Retinal pigment epithelial cell (primary cell): ENCODE measurements around the gene OVOL3.

Experiments used
- DNase-seq: peaks from one replicate; pipeline ENCODE4 v3.0.0-alpha.2; 2010; ENCODE audit warnings: low read depth
- H3K4me3 ChIP-seq: 2 replicates; pipeline ENCODE4 v1.5.1; 2011; ENCODE audit warnings: mild to moderate bottlenecking, low read length, control low read depth, moderate library complexity
- CTCF ChIP-seq: conservative IDR thresholded peaks from 2 replicates; pipeline ENCODE4 v1.5.1; 2011; ENCODE audit warnings: low read depth, low read length, control low read depth, inconsistent platforms

The OVOL3 gene

GRCh38 chr19:36079389-36079945 is 31.5 kb upstream of the OVOL3 start:
- no peak overlapping the region for H3K4me3 ChIP-seq
- TF ChIP-seq CTCF: no peak
- DNase-seq: no peak

DNA sequence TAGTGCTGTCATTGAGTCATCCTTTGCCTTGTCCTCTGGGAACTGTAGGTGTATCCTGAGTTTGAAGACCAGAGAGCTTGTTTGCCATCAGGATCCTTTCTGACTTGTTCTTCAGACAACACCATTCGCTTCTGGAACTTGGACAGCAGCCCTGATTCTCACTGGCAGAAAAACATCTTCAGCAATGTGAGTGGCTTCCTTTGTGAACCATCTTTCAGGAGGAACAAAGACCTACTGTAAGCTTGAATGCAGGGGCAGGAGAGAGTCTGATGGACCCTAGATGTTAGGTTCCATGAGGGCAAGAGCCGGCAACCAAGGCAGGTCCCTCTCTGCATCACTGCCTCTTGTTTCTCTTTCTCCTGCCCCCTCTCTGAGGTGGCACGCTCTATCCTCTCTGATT is 29.6 kb upstream of the OVOL3 start:
- H3K4me3 ChIP-seq: no peak overlapping the region
- TF ChIP-seq CTCF: no peak
- DNase-seq: no peak

- no peak for DNase-seq
- no peak for TF ChIP-seq CTCF
- no peak overlapping the region for H3K4me3 ChIP-seq
These were observed 29.0 kb upstream of the OVOL3 start for GRCh38 chr19:36081894-36082293.

- H3K4me3 ChIP-seq: no peak overlapping the region
- no peak for TF ChIP-seq CTCF
- no peak for DNase-seq
These were observed 28.0 kb upstream of the OVOL3 start for GRCh38 chr19:36082916-36083315.

- no peak for DNase-seq
- no peak for TF ChIP-seq CTCF
These were observed 26.5 kb upstream of the OVOL3 start for GRCh38 chr19:36084231-36085009.

DNA sequence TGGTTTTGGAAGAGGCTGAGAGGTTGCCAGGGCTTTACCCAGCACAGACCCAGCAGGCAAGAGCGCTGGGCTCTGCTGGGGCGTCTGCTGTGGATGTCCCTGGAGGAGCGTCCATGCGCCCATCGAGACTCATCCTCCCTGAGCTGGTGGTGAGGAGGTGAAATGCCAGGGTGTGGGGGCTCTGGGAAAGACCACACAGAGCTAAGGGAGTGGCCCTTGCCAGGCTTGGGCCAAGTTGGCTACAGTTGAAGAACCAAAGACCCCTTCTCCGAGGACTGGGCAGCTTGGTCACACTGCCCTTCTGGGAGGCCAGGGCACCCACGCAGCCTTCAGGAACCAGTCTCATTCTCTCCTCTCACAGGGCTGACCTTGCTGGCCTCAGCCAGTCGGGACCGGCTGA is 24.6 kb upstream of the OVOL3 start:
- no peak for TF ChIP-seq CTCF
- no peak overlapping the region for H3K4me3 ChIP-seq
- DNase-seq: no peak

More at GRCh38 chr19:36084231-36085009, 26.5 kb upstream of the OVOL3 start:
- H3K4me3 ChIP-seq: no peak overlapping the region

DNA sequence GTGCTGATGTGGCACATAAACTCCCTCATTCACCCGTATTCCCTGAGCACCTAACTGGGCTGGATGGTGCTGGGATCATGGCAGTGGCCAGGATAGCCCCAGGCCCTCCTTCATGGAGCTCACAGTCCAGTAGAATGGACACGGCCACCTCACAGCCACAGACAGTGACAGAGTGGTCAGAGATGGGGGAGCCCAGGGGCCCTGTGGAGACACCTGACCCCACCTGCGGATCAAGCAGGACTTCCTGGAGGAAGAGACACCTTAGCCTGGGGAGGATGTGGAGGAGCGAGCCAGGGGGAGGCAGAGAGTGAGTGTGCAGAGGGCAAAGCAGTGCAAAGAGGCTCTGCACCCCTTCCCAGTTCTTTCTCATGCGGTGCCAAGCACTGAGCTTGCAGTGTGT is 21.1 kb upstream of the OVOL3 start:
- TF ChIP-seq CTCF: no peak
- H3K4me3 ChIP-seq: no peak overlapping the region
- DNase-seq: no peak
